Measurements from ENCODE around the gene GALNT16.
A peak's percentile ranks its signal among the peaks of the same experiment; 100 is the strongest.

The GALNT16 gene

GRCh38 chr14:69342928-69343525 is 83.1 kb downstream of the GALNT16 start:
- DNase-seq = no peak

- no peak for DNase-seq
Observed at GRCh38 chr14:69344171-69344570, 84.2 kb downstream of the GALNT16 start.

GRCh38 chr14:69345402-69345801 is 85.4 kb downstream of the GALNT16 start:
- no peak for DNase-seq

- no peak for DNase-seq
Observed at GRCh38 chr14:69346710-69347109, 86.8 kb downstream of the GALNT16 start.

GRCh38 chr14:69349091-69349777 is 89.3 kb downstream of the GALNT16 start:
- DNase-seq = no peak

GRCh38 chr14:69350892-69351291 is 90.9 kb downstream of the GALNT16 start:
- DNase-seq = no peak

- DNase-seq = peak; percentile 9 to 41
Observed at GRCh38 chr14:69351385-69351784, 91.4 kb downstream of the GALNT16 start.

DNA sequence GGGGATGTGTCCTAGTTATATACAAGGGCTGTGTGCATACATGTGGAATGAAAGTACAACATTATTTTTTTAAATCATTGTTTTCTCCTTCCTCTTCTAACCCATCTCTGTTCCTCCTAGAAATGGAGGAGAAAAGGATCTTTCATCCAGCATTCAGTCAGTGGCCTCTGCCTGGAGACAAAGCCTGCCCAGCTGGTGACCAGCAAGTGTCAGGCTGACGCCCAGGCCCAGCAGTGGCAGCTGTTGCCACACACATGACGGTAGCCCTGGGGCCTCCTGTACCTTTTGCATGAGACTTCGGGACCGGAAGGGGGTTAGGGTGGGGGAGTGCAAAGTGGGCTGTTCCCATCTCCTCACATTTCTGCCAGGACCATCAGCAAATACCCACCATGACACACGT is 92.0 kb downstream of the GALNT16 start:
- DNase-seq = no peak

GRCh38 chr14:69353168-69353567 is 93.2 kb downstream of the GALNT16 start:
- DNase-seq = no peak

DNA sequence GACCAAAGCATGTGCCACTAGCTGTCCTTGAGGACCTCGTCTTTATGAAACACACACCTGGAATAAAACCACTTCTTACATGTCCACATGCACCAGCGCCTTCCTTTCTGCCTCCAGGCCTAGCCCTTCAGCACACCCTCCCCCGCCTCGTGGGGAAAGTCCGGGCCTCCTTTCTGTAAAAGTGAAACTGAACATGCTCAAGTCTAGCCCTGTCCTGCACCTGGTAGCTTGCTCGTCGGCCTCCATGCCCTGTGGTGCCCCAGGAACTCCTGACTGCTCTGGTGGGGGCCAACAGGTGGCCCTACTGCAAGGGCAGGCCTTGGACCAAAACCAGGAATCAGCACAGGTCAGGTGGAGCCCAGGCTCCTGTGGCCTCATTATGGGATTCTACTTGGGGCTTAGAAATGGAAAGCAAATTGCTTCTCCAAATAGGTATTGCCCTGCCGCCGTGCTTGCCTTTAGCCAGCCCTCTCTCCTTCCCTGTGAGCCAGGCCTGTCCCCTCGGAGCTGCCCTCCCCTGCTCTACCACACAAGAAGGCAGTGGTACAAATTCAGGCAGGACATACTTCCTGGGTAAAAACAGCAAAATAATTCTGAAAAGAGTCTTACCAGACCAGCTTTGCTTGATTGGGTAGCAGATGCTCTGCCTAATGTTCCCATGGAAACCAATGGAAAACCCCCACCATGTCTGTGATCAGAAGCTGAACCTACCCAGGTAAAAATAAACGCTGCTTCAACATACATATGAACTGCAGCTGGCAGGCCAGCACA is 94.6 kb downstream of the GALNT16 start:
- no peak for DNase-seq

- no peak for DNase-seq
Observed at GRCh38 chr14:69355154-69355597, 95.2 kb downstream of the GALNT16 start.

DNA sequence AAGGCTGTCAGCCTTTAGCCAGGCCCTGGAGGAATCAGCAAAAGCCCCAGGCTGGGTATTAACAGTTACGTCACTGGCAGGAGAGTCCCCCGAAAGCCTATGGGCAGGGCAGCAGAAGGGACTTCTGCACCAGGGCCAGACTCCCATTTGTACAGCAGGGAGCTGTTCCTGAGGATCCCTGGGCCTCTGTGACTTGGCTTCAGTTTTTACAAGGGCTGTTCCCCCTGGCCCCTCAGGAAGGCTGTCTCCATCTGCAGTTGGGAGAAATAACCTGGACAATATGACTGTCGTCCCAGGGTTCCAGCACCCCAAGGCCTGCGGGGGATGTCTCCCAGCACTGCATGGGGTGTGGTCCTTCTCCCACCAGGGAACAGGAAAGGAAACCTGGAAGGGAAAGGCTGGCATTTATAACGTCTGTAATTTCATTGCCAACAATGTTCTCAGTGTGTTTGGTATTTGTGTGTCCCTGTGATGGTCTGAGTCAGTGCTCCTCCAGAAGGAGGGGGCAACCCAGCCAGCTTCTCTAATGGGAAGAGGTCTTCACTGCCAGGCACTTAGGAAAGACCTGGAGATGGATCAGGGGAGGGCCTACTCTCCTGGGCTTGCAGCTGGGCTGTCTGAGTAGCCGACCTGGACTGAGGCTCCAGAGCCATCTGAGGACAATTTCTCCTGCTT is 95.8 kb downstream of the GALNT16 start:
- DNase-seq = no peak

GRCh38 chr14:69356903-69357543 is 97.1 kb downstream of the GALNT16 start:
- no peak for DNase-seq

GRCh38 chr14:69357544-69358200 is 97.7 kb downstream of the GALNT16 start:
- no peak for DNase-seq

- DNase-seq = no peak
Observed at GRCh38 chr14:69358233-69358963, 98.4 kb downstream of the GALNT16 start.

DNA sequence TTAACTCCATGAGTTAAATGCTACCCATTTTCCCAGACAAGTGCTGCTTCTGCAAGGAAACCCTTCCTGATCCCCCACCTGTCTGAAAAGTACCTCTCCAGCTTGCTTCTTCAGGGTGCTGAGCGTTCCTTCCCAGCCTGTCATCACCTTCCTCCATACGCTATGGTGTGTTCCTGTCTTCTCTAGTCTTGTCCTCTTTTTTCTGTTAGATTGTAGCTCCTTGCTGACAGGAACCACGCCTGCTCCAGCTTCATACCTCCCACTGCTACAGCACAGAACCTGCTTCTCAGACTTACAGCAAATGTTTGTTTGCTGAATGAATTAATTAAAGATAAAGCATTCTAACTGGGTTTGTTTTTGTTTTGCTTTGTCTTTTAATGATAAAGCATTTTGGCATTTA is 99.0 kb downstream of the GALNT16 start:
- DNase-seq = no peak

- DNase-seq = no peak
Observed at GRCh38 chr14:69360438-69361108, 100.6 kb downstream of the GALNT16 start.

DNA sequence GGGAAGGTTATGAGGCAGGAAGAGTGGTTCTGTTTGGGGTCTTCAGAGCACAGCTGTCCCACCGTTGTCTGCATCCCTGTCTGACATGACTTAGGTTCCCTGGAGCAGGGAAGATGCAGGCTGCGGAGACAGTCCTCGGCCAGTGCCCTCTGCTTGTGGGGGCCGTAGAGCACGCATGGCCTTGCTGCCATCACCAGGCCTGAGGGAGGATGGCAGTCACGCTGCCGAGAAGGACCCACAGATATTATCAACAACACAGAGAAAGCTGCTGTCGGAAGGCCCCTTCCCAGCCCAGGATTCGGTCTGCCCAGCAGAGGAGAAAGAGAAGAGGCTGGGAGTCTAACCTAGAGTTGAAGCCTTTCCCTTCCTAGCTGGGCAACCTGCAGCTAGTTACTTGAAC is 103.1 kb downstream of the GALNT16 start:
- no peak for DNase-seq

DNA sequence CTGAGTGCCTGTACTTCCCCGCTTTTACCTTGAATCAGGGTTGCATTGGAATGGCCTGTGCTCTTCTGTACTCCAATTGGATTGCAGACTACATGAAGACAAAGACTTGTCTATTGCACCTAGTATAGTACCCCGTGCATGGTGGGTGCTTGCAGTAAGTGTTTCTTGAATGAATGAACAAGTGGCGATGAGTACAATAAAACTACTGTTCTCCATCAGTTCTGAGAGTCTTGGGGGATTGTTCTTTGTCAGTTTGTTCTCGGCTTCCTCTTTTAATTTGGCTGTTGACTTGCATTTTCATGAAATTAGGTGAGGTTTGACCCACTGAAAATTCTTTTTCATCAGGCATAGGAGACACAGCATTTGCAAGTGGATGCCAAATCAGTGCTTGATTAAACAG is 104.0 kb downstream of the GALNT16 start:
- DNase-seq = no peak

- DNase-seq = no peak
Observed at GRCh38 chr14:69364378-69364777, 104.4 kb downstream of the GALNT16 start.

- no peak for DNase-seq
Observed at GRCh38 chr14:69366069-69366468, 106.1 kb downstream of the GALNT16 start.
